ENCODE measurements around the gene FBXL13. TPM values are rescaled to one million over a fixed set of nuclear protein-coding genes. Genes with fewer than 3 reads are reported as not detected.
A peak's percentile ranks its signal among the peaks of the same experiment; 100 is the strongest.

Gene FBXL13
- total and polyA plus RNA-seq, 8 donors: 0.42 to 2.4 (median 1.4) TPM

- ATAC-seq: no peak
Measured at GRCh38 chr7:102836977-102837376, 237.6 kb downstream of the FBXL13 start.

GRCh38 chr7:102836191-102836919 is 238.2 kb downstream of the FBXL13 start:
- ATAC-seq (peak in 3 of 4 donors; percentile 27 to 73 (median 55)), DNase-seq (no peak), FAIRE-seq (no peak)
- Histone ChIP-seq H3K4me1 (peaks cover 0 to 5% (median 0%) of the 10 kb centered on the region in 3 donors), H3K27ac (peak overlapping the region in 2 of 4 donors; percentile 17 to 31), H3K4me3 (no peak overlapping the region), H3K9me3 (no peaks in the 10 kb centered on the region), H3K27me3 (no peaks in the 10 kb centered on the region), H3K36me3 (no peaks in the 10 kb centered on the region)
- WGBS, 2 donors: 65 to 68% methylated on average over 6 of the region's 6 CpGs
- intact Hi-C loops (cut with DNase I): no loop called here
- TF ChIP-seq CTCF (IDR thresholded peaks at IDR 0.05): no peak

More at GRCh38 chr7:102836977-102837376, 237.6 kb downstream of the FBXL13 start:
- TF ChIP-seq CTCF (IDR thresholded peaks at IDR 0.05): no peak
- Histone ChIP-seq H3K4me3 (no peak overlapping the region), H3K9me3 (no peaks in the 10 kb centered on the region), H3K36me3 (no peaks in the 10 kb centered on the region), H3K27ac (peak overlapping the region in 1 of 4 donors; percentile 17), H3K4me1 (peaks cover 0 to 7% (median 0%) of the 10 kb centered on the region in 3 donors), H3K27me3 (no peaks in the 10 kb centered on the region)
- intact Hi-C loops (cut with DNase I): no loop called here
- FAIRE-seq (no peak), DNase-seq (no peak)
- WGBS, 2 donors: 97% methylated on average over 1 of the region's 1 CpG

GRCh38 chr7:102834999-102835398 is 239.6 kb downstream of the FBXL13 start:
- FAIRE-seq (no peak), DNase-seq (no peak), ATAC-seq (no peak)
- intact Hi-C loops (cut with DNase I): no loop called here
- Histone ChIP-seq H3K36me3 (no peaks in the 10 kb centered on the region), H3K27me3 (no peaks in the 10 kb centered on the region), H3K4me1 (no peaks in the 10 kb centered on the region), H3K4me3 (no peak overlapping the region), H3K27ac (no peak overlapping the region), H3K9me3 (no peaks in the 10 kb centered on the region)
- no peak for TF ChIP-seq CTCF (IDR thresholded peaks at IDR 0.05)
- 83 to 91% methylated on average over 1 of the region's 1 CpG for WGBS, 2 donors

- peak overlapping the region in 1 of 4 donors; percentile 17 for H3K27ac ChIP-seq
- H3K27me3 ChIP-seq: no peaks in the 10 kb centered on the region
- intact Hi-C loops (cut with DNase I): no loop called here
- H3K4me1 ChIP-seq: no peaks in the 10 kb centered on the region
- ATAC-seq: no peak
- H3K36me3 ChIP-seq: no peaks in the 10 kb centered on the region
- no peak for DNase-seq
- 90 to 94% methylated on average over 1 of the region's 1 CpG for whole genome bisulfite sequencing, 2 donors
- H3K9me3 ChIP-seq: no peaks in the 10 kb centered on the region
- H3K4me3 ChIP-seq: no peak overlapping the region
- no peak for TF ChIP-seq CTCF (IDR thresholded peaks at IDR 0.05)
- FAIRE-seq: no peak
Measured at GRCh38 chr7:102834466-102834865, 240.1 kb downstream of the FBXL13 start.

- peak overlapping the region in 2 of 4 donors; percentile 17 for H3K27ac ChIP-seq
- no peaks in the 10 kb centered on the region for H3K4me1 ChIP-seq
- FAIRE-seq: no peak
- intact Hi-C loops (cut with DNase I): no loop called here
- H3K4me3 ChIP-seq: no peak overlapping the region
- TF ChIP-seq CTCF (IDR thresholded peaks at IDR 0.05): no peak
- H3K36me3 ChIP-seq: no peaks in the 10 kb centered on the region
- no peak for ATAC-seq
- WGBS, 2 donors: 88 to 95% methylated on average over 5 of the region's 5 CpGs
- H3K9me3 ChIP-seq: no peaks in the 10 kb centered on the region
- H3K27me3 ChIP-seq: no peaks in the 10 kb centered on the region
- DNase-seq: no peak
Measured at GRCh38 chr7:102833343-102833742, 241.3 kb downstream of the FBXL13 start.
